ENCODE results near the gene H6PD.

The H6PD gene

GRCh38 chr1:9242338-9242969 lies 7.9 kb downstream of the H6PD start:
- peak overlapping the region; percentile 82 for H3K27ac ChIP-seq
- peaks cover 9% of the 10 kb centered on the region for H3K36me3 ChIP-seq
- TF ChIP-seq CTCF (IDR thresholded peaks at IDR 0.05; ENCODE audit: low read depth, low read length) = 0 out of 2 replicates have a peak, but pooled peaks have one; percentile 6
- no peaks in the 10 kb centered on the region for H3K27me3 ChIP-seq (ENCODE audit: insufficient read depth, low read depth, severe bottlenecking)
- H3K4me3 ChIP-seq (ENCODE audit: low read depth, low read length) = peak overlapping the region; percentile 11
- peak; percentile 89 for DNase-seq
- no peaks in the 10 kb centered on the region for H3K9me3 ChIP-seq (ENCODE audit: severe bottlenecking)

- no peak for DNase-seq
- Histone ChIP-seq H3K27ac (peak overlapping the region; percentile 82), H3K4me3 (ENCODE audit: low read depth, low read length) (peak overlapping the region; percentile 11), H3K36me3 (peaks cover 9% of the 10 kb centered on the region), H3K9me3 (ENCODE audit: severe bottlenecking) (no peaks in the 10 kb centered on the region), H3K27me3 (ENCODE audit: insufficient read depth, low read depth, severe bottlenecking) (no peaks in the 10 kb centered on the region)
- no peak for TF ChIP-seq CTCF (IDR thresholded peaks at IDR 0.05; ENCODE audit: low read depth, low read length)
Measured at GRCh38 chr1:9243066-9243739, 8.6 kb downstream of the H6PD start.

GRCh38 chr1:9244501-9245229 lies 10.1 kb downstream of the H6PD start:
- peak; percentile 81 for DNase-seq
- Histone ChIP-seq H3K36me3 (peaks cover 9% of the 10 kb centered on the region), H3K27ac (peak overlapping the region; percentile 82), H3K9me3 (ENCODE audit: severe bottlenecking) (no peaks in the 10 kb centered on the region), H3K4me3 (ENCODE audit: low read depth, low read length) (no peak overlapping the region), H3K27me3 (ENCODE audit: insufficient read depth, low read depth, severe bottlenecking) (no peaks in the 10 kb centered on the region)
- no peak for TF ChIP-seq CTCF (IDR thresholded peaks at IDR 0.05; ENCODE audit: low read depth, low read length)

GRCh38 chr1:9245230-9245619 lies 10.7 kb downstream of the H6PD start:
- no peaks in the 10 kb centered on the region for H3K27me3 ChIP-seq (ENCODE audit: insufficient read depth, low read depth, severe bottlenecking)
- H3K4me3 ChIP-seq (ENCODE audit: low read depth, low read length) = no peak overlapping the region
- TF ChIP-seq CTCF (IDR thresholded peaks at IDR 0.05; ENCODE audit: low read depth, low read length) = no peak
- H3K9me3 ChIP-seq (ENCODE audit: severe bottlenecking) = no peaks in the 10 kb centered on the region
- peaks cover 9% of the 10 kb centered on the region for H3K36me3 ChIP-seq
- peak overlapping the region; percentile 82 for H3K27ac ChIP-seq
- DNase-seq = no peak

- DNase-seq = no peak
- no peak overlapping the region for H3K4me3 ChIP-seq (ENCODE audit: low read depth, low read length)
- peak overlapping the region; percentile 82 for H3K27ac ChIP-seq
- no peaks in the 10 kb centered on the region for H3K27me3 ChIP-seq (ENCODE audit: insufficient read depth, low read depth, severe bottlenecking)
- H3K36me3 ChIP-seq = peaks cover 9% of the 10 kb centered on the region
- H3K9me3 ChIP-seq (ENCODE audit: severe bottlenecking) = no peaks in the 10 kb centered on the region
- TF ChIP-seq CTCF (IDR thresholded peaks at IDR 0.05; ENCODE audit: low read depth, low read length) = no peak
Measured at GRCh38 chr1:9245661-9246060, 11.1 kb downstream of the H6PD start.

Measured in WERI-Rb-1 (cell line).